ENCODE measurements around the gene KIAA1671. TPM values are rescaled to one million over a fixed set of nuclear protein-coding genes. Genes with fewer than 3 reads are reported as not detected.
"Not testable (repeated sequence)": the region's sequence is repeated elsewhere in the genome, so short reads cannot be mapped to it uniquely, and the experiment has no call there.

The KIAA1671 gene
- total RNA-seq, 3 donors from 2014 or later, result 71.3 to 131 (median 88.9) TPM

DNA sequence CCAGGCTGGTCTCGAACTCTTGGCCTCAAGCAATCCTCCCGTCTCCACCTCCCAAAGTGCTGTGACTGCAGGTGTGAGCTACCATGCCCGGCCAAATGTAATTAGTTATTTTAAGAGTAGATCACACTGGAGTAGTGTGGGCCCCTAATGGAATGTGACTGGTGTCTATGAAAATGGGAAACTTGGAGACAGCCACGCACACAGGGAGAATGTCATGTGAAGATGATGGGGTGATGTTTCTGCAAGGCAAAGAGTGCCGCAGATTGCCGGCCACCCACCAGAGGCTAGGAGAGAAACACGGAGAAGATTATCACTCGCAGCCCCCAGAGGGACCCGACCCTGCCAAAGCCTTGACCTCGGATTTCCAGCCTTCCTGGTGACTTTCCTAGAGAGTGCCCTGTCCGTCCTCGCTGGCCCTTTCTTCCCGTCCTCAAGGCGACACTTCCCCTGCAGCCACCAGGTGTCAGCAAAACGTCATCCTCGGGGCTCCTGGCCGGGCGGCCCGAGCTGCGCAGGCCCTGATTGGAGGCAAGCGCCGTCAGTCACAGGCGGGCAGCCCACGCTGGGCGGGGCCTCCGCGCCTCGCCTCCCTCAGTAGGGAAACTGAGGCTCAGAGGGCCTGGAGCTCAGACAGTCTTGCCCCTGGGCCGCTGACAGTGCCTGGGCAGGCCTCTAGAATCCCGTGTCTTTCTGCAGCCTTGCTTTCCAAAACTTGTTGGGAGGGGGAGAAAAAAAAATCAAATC lies 283.2 kb downstream of the KIAA1671 start:
- no peaks in the 10 kb centered on the region for H3K4me1 ChIP-seq (ENCODE audit: low read depth)
- DNase-seq (peak; percentile 82 to 88 (median 83)), ATAC-seq (peak; percentile 99)
- H3K36me3 ChIP-seq (ENCODE audit: low read depth), result no peaks in the 10 kb centered on the region
- TF ChIP-seq, protein P1, sequence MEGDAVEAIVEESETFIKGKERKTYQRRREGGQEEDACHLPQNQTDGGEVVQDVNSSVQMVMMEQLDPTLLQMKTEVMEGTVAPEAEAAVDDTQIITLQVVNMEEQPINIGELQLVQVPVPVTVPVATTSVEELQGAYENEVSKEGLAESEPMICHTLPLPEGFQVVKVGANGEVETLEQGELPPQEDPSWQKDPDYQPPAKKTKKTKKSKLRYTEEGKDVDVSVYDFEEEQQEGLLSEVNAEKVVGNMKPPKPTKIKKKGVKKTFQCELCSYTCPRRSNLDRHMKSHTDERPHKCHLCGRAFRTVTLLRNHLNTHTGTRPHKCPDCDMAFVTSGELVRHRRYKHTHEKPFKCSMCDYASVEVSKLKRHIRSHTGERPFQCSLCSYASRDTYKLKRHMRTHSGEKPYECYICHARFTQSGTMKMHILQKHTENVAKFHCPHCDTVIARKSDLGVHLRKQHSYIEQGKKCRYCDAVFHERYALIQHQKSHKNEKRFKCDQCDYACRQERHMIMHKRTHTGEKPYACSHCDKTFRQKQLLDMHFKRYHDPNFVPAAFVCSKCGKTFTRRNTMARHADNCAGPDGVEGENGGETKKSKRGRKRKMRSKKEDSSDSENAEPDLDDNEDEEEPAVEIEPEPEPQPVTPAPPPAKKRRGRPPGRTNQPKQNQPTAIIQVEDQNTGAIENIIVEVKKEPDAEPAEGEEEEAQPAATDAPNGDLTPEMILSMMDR (IDR thresholded peaks at IDR 0.05), result peak; percentile 54
- intact Hi-C loops (cut with DNase I, micrococcal nuclease), result no loop called here
- no peaks in the 10 kb centered on the region for H3K9me3 ChIP-seq
- no peak overlapping the region for H3K4me3 ChIP-seq

DNA sequence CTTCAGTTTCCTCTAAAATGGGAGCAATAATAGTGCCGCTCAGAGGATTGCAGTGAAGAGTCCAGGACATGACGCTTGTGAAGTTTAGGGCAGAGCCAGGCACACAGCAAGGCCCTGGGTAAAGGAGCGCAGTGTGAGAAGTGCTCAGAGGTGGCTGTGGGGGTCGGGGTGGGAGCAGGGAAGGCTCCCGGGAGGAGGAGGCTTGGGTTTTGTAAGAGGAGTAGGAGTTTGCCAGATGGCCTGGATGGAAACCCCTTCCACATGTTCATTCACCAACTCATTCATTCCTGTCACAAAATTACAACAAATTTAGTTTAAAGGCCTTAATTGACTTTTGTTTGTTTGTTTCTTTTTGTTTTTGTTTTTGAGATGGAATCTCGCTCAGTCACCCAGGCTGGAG lies 283.9 kb downstream of the KIAA1671 start:
- H3K4me3 ChIP-seq, result no peak overlapping the region
- H3K9me3 ChIP-seq, result no peaks in the 10 kb centered on the region
- no peaks in the 10 kb centered on the region for H3K36me3 ChIP-seq (ENCODE audit: low read depth)
- DNase-seq (no peak), ATAC-seq (no peak)
- no peaks in the 10 kb centered on the region for H3K4me1 ChIP-seq (ENCODE audit: low read depth)
- intact Hi-C loops (cut with DNase I, micrococcal nuclease), result no loop called here
- TF ChIP-seq, protein P1 (IDR thresholded peaks at IDR 0.05), result no peak

DNA sequence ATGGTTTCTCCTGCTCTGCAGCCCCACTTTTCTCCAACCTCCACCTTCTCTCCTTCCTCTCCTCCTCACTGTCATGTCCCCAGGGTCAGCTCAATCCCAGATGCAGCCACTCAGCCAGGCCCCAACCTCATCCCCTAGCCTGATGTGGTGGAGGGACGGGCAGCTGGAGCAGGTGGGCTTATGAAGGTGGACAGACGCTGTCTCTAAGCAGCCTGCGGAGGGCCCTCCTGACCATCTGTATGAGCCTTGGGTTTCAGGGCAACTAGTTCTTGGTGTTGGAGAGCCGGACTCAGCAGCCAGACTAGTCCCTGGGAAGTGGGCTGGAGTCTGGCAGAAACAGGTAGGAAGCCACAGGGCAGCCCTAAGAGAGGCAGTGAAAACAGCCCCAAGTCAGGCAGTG lies 285.0 kb downstream of the KIAA1671 start:
- no peak overlapping the region for H3K4me3 ChIP-seq
- no peaks in the 10 kb centered on the region for H3K36me3 ChIP-seq (ENCODE audit: low read depth)
- DNase-seq (no peak), ATAC-seq (no peak)
- no peaks in the 10 kb centered on the region for H3K4me1 ChIP-seq (ENCODE audit: low read depth)
- no peaks in the 10 kb centered on the region for H3K9me3 ChIP-seq
- intact Hi-C loops (cut with DNase I, micrococcal nuclease), result no loop called here
- TF ChIP-seq, protein P1 (IDR thresholded peaks at IDR 0.05), result no peak

DNA sequence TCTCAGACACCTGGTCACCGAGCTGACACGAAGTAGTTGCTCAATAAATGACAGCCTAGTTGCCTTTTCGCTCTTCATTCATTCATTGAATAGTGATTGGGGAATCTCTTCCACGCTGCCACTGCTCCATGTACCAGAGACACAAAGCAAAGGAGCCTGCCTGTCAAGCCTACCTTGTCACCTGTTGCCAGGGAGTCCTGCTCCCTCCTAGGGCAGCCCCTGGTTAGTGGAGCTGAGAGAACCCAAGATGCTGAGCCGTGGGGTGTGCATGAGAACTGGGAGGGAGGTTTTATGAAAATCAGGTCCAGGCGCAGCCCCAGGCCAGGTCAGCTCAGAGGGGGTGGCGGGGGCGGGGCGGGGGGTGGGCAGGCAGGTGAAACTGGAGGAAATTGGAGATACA lies 285.5 kb downstream of the KIAA1671 start:
- H3K9me3 ChIP-seq; intact Hi-C loops (cut with DNase I, micrococcal nuclease); ATAC-seq; H3K4me3 ChIP-seq; H3K36me3 ChIP-seq (ENCODE audit: low read depth); H3K4me1 ChIP-seq (ENCODE audit: low read depth); DNase-seq: not testable (repeated sequence)

Other genes starting within 250 kb of the KIAA1671 start
- not detected for gene PIWIL3, start 178.0 kb upstream of the KIAA1671 start, total RNA-seq
- 1 to 10 TPM; 2.0 to 6.5 (median 3.0) TPM for gene SGSM1, start 146.5 kb upstream of the KIAA1671 start, total RNA-seq
- gene LHFPL7, start 6.0 kb upstream of the KIAA1671 start, total RNA-seq, result under 1 TPM in 1 of 3 donors, not detected in 2; 0.34 TPM
- 1 to 10 TPM in 1 of 3 donors, under 1 TPM in 2; 0.82 to 2.9 (median 0.82) TPM for gene CRYBB3, start 247.1 kb downstream of the KIAA1671 start, total RNA-seq